H1 (cell line): Measurements from ENCODE around the gene HS2ST1. TPM values are rescaled to one million over a fixed set of nuclear protein-coding genes. Genes with fewer than 3 reads are reported as not detected.

Source experiments
- CTCF ChIA-PET: fragments of 300-600 bp; sonication (Branson Sonifier 250); formaldehyde crosslinking; loops from one replicate; lab custom pipeline; 2021; ENCODE audit not compliant: partially characterized antibody; lab: Charles Lee
- POLR2A ChIA-PET: fragments of 300-600 bp; sonication (Branson Sonifier 250); formaldehyde crosslinking; loops from one replicate; lab custom pipeline; 2021; ENCODE audit warnings: inconsistent platforms; ENCODE audit not compliant: partially characterized antibody; lab: Charles Lee
- DNase-seq, 2 experiments: peaks; one replicate each; pipeline versions ENCODE4 v3.0.0 to v3.0.0-alpha.2; 2010 to 2022; ENCODE audit warnings: low spot score in 2 of 2, low read depth in 1 of 2, mixed read lengths in 1 of 2
- FAIRE-seq: peaks from 2 replicates; lab custom pipeline; 2011; peaks lifted over from hg19 to GRCh38; lab: Jason Lieb, UNC
- H2AFZ ChIP-seq: 2 replicates; pipeline ENCODE4 v1.8.1; 2012; ENCODE audit warnings: low read length, inconsistent platforms
- H2AK5ac ChIP-seq: 2 replicates; pipeline ENCODE4 v1.6.1; 2013; ENCODE audit warnings: low read depth, low read length
- H2BK120ac ChIP-seq: replicated peaks from 2 replicates; pipeline ENCODE3; 2013; ENCODE audit warnings: low read depth, low read length, inconsistent platforms
- H2BK12ac ChIP-seq: 2 replicates; pipeline ENCODE4 v1.6.1; 2013; ENCODE audit warnings: low read depth, low read length
- H2BK15ac ChIP-seq: 2 replicates; pipeline ENCODE4 v1.6.1; 2013; ENCODE audit warnings: low read length
- H2BK20ac ChIP-seq: 2 replicates; pipeline ENCODE4 v1.6.1; 2013; ENCODE audit warnings: low read length
- H2BK5ac ChIP-seq: 2 replicates; pipeline ENCODE4 v1.6.1; 2013; ENCODE audit warnings: low read depth, low read length
- H3K14ac ChIP-seq: 2 replicates; pipeline ENCODE4 v1.6.1; 2013; ENCODE audit warnings: inconsistent platforms; ENCODE audit not compliant: insufficient read length
- H3K18ac ChIP-seq: 2 replicates; pipeline ENCODE4 v1.6.1; 2013; ENCODE audit warnings: low read length; ENCODE audit errors: extremely low read depth
- H3K23ac ChIP-seq: 2 replicates; pipeline ENCODE4 v1.6.1; 2013; ENCODE audit warnings: inconsistent platforms; ENCODE audit not compliant: insufficient read length
- H3K23me2 ChIP-seq: 2 replicates; pipeline ENCODE4 v1.6.1; 2013; ENCODE audit warnings: low read depth, low read length
- H3K27ac ChIP-seq: 2 replicates; pipeline ENCODE4 v1.6.1; 2011; ENCODE audit warnings: low read depth, low read length, inconsistent platforms
- H3K27me3 ChIP-seq, 4 experiments: replicated peaks in 1 of 4; 1 replicate in 1 of 4; 2 replicates in 3 of 4; pipeline versions ENCODE4 v1.6.1 to v1.8.1; 2011 to 2013; ENCODE audit warnings: low read length in 3 of 4, mild to moderate bottlenecking in 3 of 4, inconsistent platforms in 2 of 4, mixed read lengths in 2 of 4, moderate library complexity in 1 of 4; ENCODE audit not compliant: control insufficient read depth in 3 of 4, insufficient read depth in 3 of 4; ENCODE audit errors: extremely low read depth in 1 of 4
- H3K36me3 ChIP-seq, 4 experiments: 2 replicates each; pipeline versions ENCODE4 v1.6.1 to v1.8.1; 2011 to 2013; ENCODE audit warnings: mild to moderate bottlenecking in 4 of 4, low read length in 3 of 4, moderate library complexity in 2 of 4, control low read depth in 1 of 4, inconsistent platforms in 1 of 4; ENCODE audit not compliant: insufficient read depth in 4 of 4, control insufficient read depth in 2 of 4
- H3K4ac ChIP-seq: replicated peaks from 2 replicates; pipeline ENCODE3; 2013; ENCODE audit warnings: low read length, low read depth, mixed read lengths, inconsistent platforms; ENCODE audit not compliant: insufficient read length
- H3K4me1 ChIP-seq, 4 experiments: replicated peaks in 1 of 4; 1 replicate in 1 of 4; 2 replicates in 3 of 4; pipeline versions ENCODE4 v1.6.1 to v1.8.1; 2011 to 2013; ENCODE audit warnings: low read length in 3 of 4, inconsistent platforms in 2 of 4, mixed read lengths in 1 of 4; ENCODE audit not compliant: insufficient read depth in 4 of 4, control insufficient read depth in 3 of 4
- H3K4me2 ChIP-seq, 2 experiments: 2 replicates each; pipeline versions ENCODE4 v1.6.1 to v1.8.1; 2011 to 2013; ENCODE audit warnings: low read depth in 2 of 2, low read length in 2 of 2, control low read depth in 1 of 2, inconsistent platforms in 1 of 2, mild to moderate bottlenecking in 1 of 2; ENCODE audit not compliant: insufficient read depth in 1 of 2
- H3K4me3 ChIP-seq, 4 experiments: fragments of 200-600, 300-600 bp in 1 of 4; sonication (generic), shearing (Covaris generic), sonication (Bioruptor Twin) in 1 of 4; 2 replicates each; pipeline versions ENCODE4 v1.5.1 to v1.8.1; 2011 to 2016; ENCODE audit warnings: low read length in 4 of 4, low read depth in 3 of 4, control low read depth in 2 of 4, inconsistent platforms in 2 of 4, mild to moderate bottlenecking in 2 of 4, mixed read lengths in 1 of 4, moderate library complexity in 1 of 4; ENCODE audit not compliant: insufficient read depth in 2 of 4; ENCODE audit errors: extremely low read depth in 1 of 4
- H3K56ac ChIP-seq: replicated peaks from 2 replicates; pipeline ENCODE3; 2013; ENCODE audit warnings: low read depth, mild to moderate bottlenecking, mixed read lengths, low read length, inconsistent platforms; ENCODE audit not compliant: insufficient read length
- H3K79me1 ChIP-seq: 2 replicates; pipeline ENCODE4 v1.6.1; 2013; ENCODE audit warnings: low read depth, low read length, control low read depth
- H3K79me2 ChIP-seq, 2 experiments: 2 replicates each; pipeline versions ENCODE4 v1.6.1 to v1.8.1; 2012 to 2013; ENCODE audit warnings: low read length in 2 of 2, mild to moderate bottlenecking in 2 of 2, inconsistent platforms in 1 of 2; ENCODE audit not compliant: insufficient read depth in 2 of 2, control insufficient read depth in 1 of 2
- H3K9ac ChIP-seq, 4 experiments: replicated peaks in 1 of 4; 1 replicate in 1 of 4; 2 replicates in 3 of 4; pipeline versions ENCODE4 v1.6.1 to v1.8.1; 2011 to 2013; ENCODE audit warnings: low read depth in 3 of 4, low read length in 3 of 4, control low read depth in 2 of 4, mild to moderate bottlenecking in 2 of 4, moderate library complexity in 2 of 4, inconsistent platforms in 1 of 4; ENCODE audit errors: extremely low read depth in 1 of 4
- H3K9me3 ChIP-seq, 2 experiments: 2 replicates each; pipeline versions ENCODE4 v1.6.1 to v1.8.1; 2012 to 2013; ENCODE audit warnings: mild to moderate bottlenecking in 2 of 2, moderate library complexity in 2 of 2, control low read depth in 1 of 2, inconsistent platforms in 1 of 2, low read depth in 1 of 2, low read length in 1 of 2, mixed read lengths in 1 of 2; ENCODE audit not compliant: insufficient read depth in 2 of 2
- H4K20me1 ChIP-seq, 2 experiments: replicated peaks in 1 of 2; 2 replicates each; pipeline versions ENCODE3 to v1.8.1; 2011 to 2013; ENCODE audit warnings: inconsistent platforms in 2 of 2, low read length in 2 of 2, mild to moderate bottlenecking in 1 of 2; ENCODE audit not compliant: insufficient read depth in 2 of 2, control insufficient read depth in 1 of 2
- H4K5ac ChIP-seq: 2 replicates; pipeline ENCODE4 v1.6.1; 2013; ENCODE audit warnings: low read length, low read depth, mixed read lengths, inconsistent platforms; ENCODE audit not compliant: insufficient read length
- H4K8ac ChIP-seq: 2 replicates; pipeline ENCODE4 v1.8.0; 2013; ENCODE audit warnings: mild to moderate bottlenecking, moderate library complexity, low read length, inconsistent platforms; ENCODE audit not compliant: insufficient read depth; ENCODE audit errors: extremely low read depth
- H4K91ac ChIP-seq: replicated peaks from 2 replicates; pipeline ENCODE3; 2013; ENCODE audit warnings: low read length, mixed read lengths, inconsistent platforms; ENCODE audit not compliant: insufficient read length
- USF2 ChIP-seq: IDR thresholded peaks from 2 replicates; pipeline ENCODE4 v1.6.1; 2011; ENCODE audit warnings: low read length, improper control_type of control experiment
- WGBS, 2 experiments: shearing (Covaris generic) in 1 of 2; methylation state at CpG; one replicate each; pipeline versions ENCODE4 v1.1.6 to v1.1.7; 2013 to 2015; ENCODE audit warnings: low lambda C conversion rate in 2 of 2, mixed read lengths in 2 of 2, inconsistent platforms in 1 of 2, low coverage in 1 of 2, missing lambda C conversion rate in 1 of 2; ENCODE audit not compliant: insufficient replicate concordance in 2 of 2, insufficient coverage in 1 of 2, insufficient read length in 1 of 2; ENCODE audit errors: extremely low coverage in 1 of 2, missing lambda C conversion rate in 1 of 2; 5-methylcytosine and 5-hydroxymethylcytosine counted together
- polyA plus RNA-seq, 7 experiments: library from polyadenylated mRNA; depleted of rRNA in 3 of 7; stranded (reverse) in 5 of 7; unstranded in 2 of 7; fragments of >200 nt in 5 of 7; fragments of 200-250 nt in 2 of 7; gene quantifications; 1 replicate in 5 of 7; 2 replicates in 1 of 7; 4 replicates in 1 of 7; pipeline versions ENCODE4 v1.2.1 to v1.2.3, GENCODE V29; 2011 to 2013; ENCODE audit warnings: missing spikeins in 2 of 7, mixed read lengths in 2 of 7
- total RNA-seq: library from RNA; stranded (reverse); fragmentation: NEBNext Ultra II Directional; extraction: Animal tissue kit (Norgen Biotek cat#: 25700); gene quantifications from 2 replicates; pipeline ENCODE4 v1.2.1, GENCODE V29; 2021

HS2ST1 gene
- total and polyA plus RNA-seq, 2 of the 8 experiments (the other 6 are each of a cell fraction or from before 2014, with no cell fraction given): 5.2 to 28.3 TPM

GRCh38 chr1:87117761-87118368, 203.4 kb downstream of the HS2ST1 start:
- no peak overlapping the region for H2BK20ac ChIP-seq
- H3K4ac ChIP-seq: no peak overlapping the region
- no peak overlapping the region for H3K18ac ChIP-seq
- H2BK12ac ChIP-seq: no peak overlapping the region
- H3K23ac ChIP-seq: no peak overlapping the region
- H3K79me2 ChIP-seq: no peaks in the 10 kb centered on the region
- POLR2A ChIA-PET: interaction anchor here (1.3 kb wide), 1 partner anchor 204 kb away, joined by 3 read pairs; the partner anchor contains the start of genes HS2ST1 and SELENOF
- no peaks in the 10 kb centered on the region for H3K23me2 ChIP-seq
- H3K9ac ChIP-seq: no peak overlapping the region
- no peaks in the 10 kb centered on the region for H3K36me3 ChIP-seq
- no peak overlapping the region for H4K91ac ChIP-seq
- H2BK120ac ChIP-seq: no peak overlapping the region
- H3K9me3 ChIP-seq: no peaks in the 10 kb centered on the region
- no peak overlapping the region for H2AFZ ChIP-seq
- H3K79me1 ChIP-seq: no peaks in the 10 kb centered on the region
- H4K8ac ChIP-seq: no peak overlapping the region
- H4K20me1 ChIP-seq: no peaks in the 10 kb centered on the region
- H3K56ac ChIP-seq: no peak overlapping the region
- 81% methylated on average over 7 of the region's 7 CpGs; no CpG with 5 or more reads in 1 of the 2 experiments for WGBS, 2 experiments
- H3K4me2 ChIP-seq: peak overlapping the region in 1 of 2 experiments; percentile 3; a peak in 1 of 4 replicates
- no peak overlapping the region for H2BK15ac ChIP-seq
- peaks cover 0 to 7% (median 4%) of the 10 kb centered on the region in 4 experiments; a peak in 5 of 7 replicates for H3K4me1 ChIP-seq
- no peak overlapping the region for H3K27ac ChIP-seq
- no peak overlapping the region for H3K14ac ChIP-seq
- FAIRE-seq (no peak), DNase-seq (no peak)
- no peak overlapping the region for H3K4me3 ChIP-seq
- H4K5ac ChIP-seq: no peak overlapping the region
- H3K27me3 ChIP-seq: no peaks in the 10 kb centered on the region
- CTCF ChIA-PET: interaction anchor here (0.8 to 2.3 kb wide), 8 partner anchors 8 to 206 kb away, joined by 3 to 10 read pairs (median 4); no protein-coding TSS in a partner anchor
- TF ChIP-seq USF2: no peak
- no peak overlapping the region for H2BK5ac ChIP-seq
- no peak overlapping the region for H2AK5ac ChIP-seq
